K562 (cell line): ENCODE results near the gene ACHE. TPM values are rescaled to one million over a fixed set of nuclear protein-coding genes. Genes with fewer than 3 reads are reported as not detected.
A peak's percentile ranks its signal among the peaks of the same experiment; 100 is the strongest.

Source experiments
- DACH1 ChIP-seq: fragments of 450-650 bp; IDR thresholded peaks from 2 replicates; pipeline ENCODE4 v1.6.1; 2018; ENCODE audit not compliant: partially characterized antibody
- ELF2 ChIP-seq: fragments of 250-450 bp; sonication (Bioruptor Pico); IDR thresholded peaks from 2 replicates; pipeline ENCODE4 v1.5.0; 2021; ENCODE audit warnings: mild to moderate bottlenecking
- EP300 ChIP-seq: IDR thresholded peaks from 2 replicates; pipeline ENCODE4 v1.6.1; 2012; ENCODE audit warnings: low read length, improper control_type of control experiment
- ESRRA ChIP-seq: fragments of 450-650 bp; IDR thresholded peaks from 2 replicates; pipeline ENCODE4 v1.6.1; 2014; ENCODE audit warnings: low read depth, mild to moderate bottlenecking, moderate library complexity, borderline replicate concordance
- GTF2E2 ChIP-seq: fragments of 200-800 bp; sonication (Bioruptor generic); IDR thresholded peaks from 2 replicates; pipeline ENCODE4 v1.6.1; 2016; ENCODE audit warnings: missing genetic modification characterization, missing compliant biosample characterization
- HEY1 ChIP-seq: fragments of 250-450 bp; sonication (Bioruptor Pico); IDR thresholded peaks from 2 replicates; pipeline ENCODE4 v1.5.0; 2020; ENCODE audit warnings: mild to moderate bottlenecking, moderate library complexity, borderline replicate concordance
- HNRNPLL ChIP-seq: fragments of 200-400 bp; formaldehyde crosslinking; IDR thresholded peaks from 2 replicates; pipeline ENCODE4 v1.6.1; 2017; ENCODE audit warnings: low read length, low read depth, mild to moderate bottlenecking; ENCODE audit not compliant: poor library complexity, severe bottlenecking
- IFI16 ChIP-seq: fragments of 250-450 bp; sonication (Bioruptor Pico); IDR thresholded peaks from 2 replicates; pipeline ENCODE4 v2.1.2; 2022; ENCODE audit warnings: mild to moderate bottlenecking, inconsistent platforms
- KLF1 ChIP-seq: fragments of 450-650 bp; IDR thresholded peaks from 2 replicates; pipeline ENCODE4 v1.6.1; 2016; ENCODE audit warnings: missing genetic modification characterization, missing compliant biosample characterization
- KLF10 ChIP-seq: fragments of 250-450 bp; sonication (Bioruptor Pico); IDR thresholded peaks from 2 replicates; pipeline ENCODE4 v1.6.1; 2021; ENCODE audit warnings: matching md5 sums
- NCOR1 ChIP-seq: fragments of 450-650 bp; IDR thresholded peaks from 2 replicates; pipeline ENCODE4 v1.6.1; 2016; ENCODE audit warnings: mild to moderate bottlenecking, moderate library complexity
- TARDBP ChIP-seq: fragments of 450-650 bp; IDR thresholded peaks from 2 replicates; pipeline ENCODE4 v1.6.1; 2016
- ZBTB17 ChIP-seq: fragments of 450-650 bp; formaldehyde crosslinking; IDR thresholded peaks from 2 replicates; pipeline ENCODE4 v1.4.0; 2020; ENCODE audit warnings: mild to moderate bottlenecking
- ZFX ChIP-seq: sonication (generic); formaldehyde crosslinking; IDR thresholded peaks from 2 replicates; pipeline ENCODE4 v1.8.0; 2022; ENCODE audit warnings: mild to moderate bottlenecking, missing genetic modification reagents, moderate library complexity
- polyA plus RNA-seq, 8 experiments: library from polyadenylated mRNA; depleted of rRNA in 4 of 8; stranded (reverse) in 5 of 8; unstranded in 3 of 8; fragments of >200 nt; fragmentation: Nextera tagmentation in 2 of 8; fragmentation: Illumina TruSeq in 1 of 8; extraction: Ambion mirVana in 2 of 8; extraction: Trizol in 1 of 8; gene quantifications; 2 replicates each; pipeline versions ENCODE4 v1.2.1 to v1.2.3, GENCODE V29; 2011 to 2014; ENCODE audit warnings: inconsistent platforms in 1 of 8, missing spikeins in 1 of 8
- total RNA-seq, 7 experiments: library from RNA; depleted of rRNA in 6 of 7; stranded (reverse); fragments of >200 nt in 6 of 7; fragmentation: Illumina TruSeq in 2 of 7; extraction: Trizol in 2 of 7; gene quantifications; 2 replicates each; pipeline versions ENCODE4 v1.2.1 to v1.2.3, GENCODE V29; 2011 to 2021; ENCODE audit warnings: low replicate concordance in 1 of 7
- TF ChIP-seq, protein P1 (sequence below): sonication (generic); IDR thresholded peaks from 2 replicates; pipeline ENCODE4 v1.6.1; 2016
- TF ChIP-seq, protein P2 (sequence below), 2 experiments: fragments of 450-650 bp; IDR thresholded peaks; 2 replicates each; pipeline ENCODE4 v1.6.1; 2018; ENCODE audit warnings: mild to moderate bottlenecking in 2 of 2, low read depth in 1 of 2; ENCODE audit not compliant: partially characterized antibody in 2 of 2
- TF ChIP-seq, protein P3 (sequence below): IDR thresholded peaks from 3 replicates; pipeline ENCODE4 v1.6.1; 2011; ENCODE audit warnings: borderline replicate concordance, mild to moderate bottlenecking; ENCODE audit not compliant: insufficient read length, insufficient read depth
- TF ChIP-seq, protein P4 (sequence below), 2 experiments: fragments of 450-650 bp in 1 of 2; IDR thresholded peaks; 2 replicates each; pipeline ENCODE4 v1.6.1; 2011 to 2017; ENCODE audit warnings: low read depth in 2 of 2, antibody characterized with exemption in 1 of 2, borderline replicate concordance in 1 of 2, low read length in 1 of 2, mild to moderate bottlenecking in 1 of 2, mixed read lengths in 1 of 2; ENCODE audit not compliant: control insufficient read depth in 1 of 2

ACHE gene
- total and polyA plus RNA-seq, 9 of the 15 experiments (the other 6 are each of a cell fraction or from before 2014, with no cell fraction given) = 0.04 to 8.8 (median 1.9) TPM

DNA sequence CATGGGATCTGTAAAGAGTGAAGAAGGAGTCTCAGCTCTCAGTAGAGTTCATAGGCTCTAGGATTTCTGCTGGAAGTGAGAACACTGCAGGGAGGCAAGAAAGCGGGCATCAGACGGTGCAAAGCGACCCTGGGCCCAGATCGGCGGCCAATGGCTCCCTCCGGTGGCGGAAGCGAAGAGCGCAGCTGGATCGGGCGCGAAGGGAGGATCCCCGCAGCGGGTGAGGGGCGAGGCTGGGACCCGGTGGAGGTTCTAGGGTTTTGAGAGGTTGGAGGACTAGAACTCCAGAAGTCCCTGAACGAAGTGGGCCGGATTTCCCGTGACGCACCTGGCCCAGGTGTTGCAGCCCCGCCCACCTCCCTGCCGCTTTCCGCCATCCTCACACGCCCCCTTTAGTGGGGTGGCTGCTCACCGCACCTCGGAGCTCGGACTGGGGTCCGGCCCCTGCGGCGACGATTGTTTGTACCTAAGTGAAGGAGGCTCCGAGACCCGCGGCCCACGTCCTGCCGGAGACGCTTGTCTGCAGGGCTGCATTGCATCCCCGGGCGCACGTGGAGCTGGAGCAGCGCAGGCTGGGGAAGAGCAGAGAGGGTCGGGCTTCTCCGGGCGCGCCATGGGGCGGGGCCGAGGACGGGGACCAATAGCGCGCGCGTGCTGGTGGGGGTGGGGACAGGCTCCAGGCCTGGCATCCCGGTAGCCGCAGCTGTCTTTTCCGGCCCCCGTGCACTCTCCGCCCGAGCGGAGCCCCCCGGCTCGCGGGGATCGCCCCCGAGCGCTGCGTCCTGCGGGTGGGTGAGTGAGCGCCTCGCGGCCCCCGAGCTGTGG, 43.4 kb downstream of the ACHE start, which contains the start of gene SLC12A9 (continued):
- TF ChIP-seq KLF1 (tag) (peak; percentile 89), GTF2E2 (no peak), KLF10 (CRISPR knock-in tag) (no peak), NCOR1 (no peak), ELF2 (CRISPR knock-in tag) (no peak), DACH1 (no peak), HEY1 (CRISPR knock-in tag) (no peak), HNRNPLL (no peak), EP300 (no peak), ZFX (CRISPR knock-in tag) (peak; percentile 56), TARDBP (no peak), ESRRA (no peak), ZBTB17 (CRISPR knock-in tag) (no peak; the same call in 1 of the 2 replicates), IFI16 (CRISPR knock-in tag) (no peak)
- TF ChIP-seq, protein P1, sequence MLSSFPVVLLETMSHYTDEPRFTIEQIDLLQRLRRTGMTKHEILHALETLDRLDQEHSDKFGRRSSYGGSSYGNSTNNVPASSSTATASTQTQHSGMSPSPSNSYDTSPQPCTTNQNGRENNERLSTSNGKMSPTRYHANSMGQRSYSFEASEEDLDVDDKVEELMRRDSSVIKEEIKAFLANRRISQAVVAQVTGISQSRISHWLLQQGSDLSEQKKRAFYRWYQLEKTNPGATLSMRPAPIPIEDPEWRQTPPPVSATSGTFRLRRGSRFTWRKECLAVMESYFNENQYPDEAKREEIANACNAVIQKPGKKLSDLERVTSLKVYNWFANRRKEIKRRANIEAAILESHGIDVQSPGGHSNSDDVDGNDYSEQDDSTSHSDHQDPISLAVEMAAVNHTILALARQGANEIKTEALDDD = no peak
- TF ChIP-seq, protein P2, sequence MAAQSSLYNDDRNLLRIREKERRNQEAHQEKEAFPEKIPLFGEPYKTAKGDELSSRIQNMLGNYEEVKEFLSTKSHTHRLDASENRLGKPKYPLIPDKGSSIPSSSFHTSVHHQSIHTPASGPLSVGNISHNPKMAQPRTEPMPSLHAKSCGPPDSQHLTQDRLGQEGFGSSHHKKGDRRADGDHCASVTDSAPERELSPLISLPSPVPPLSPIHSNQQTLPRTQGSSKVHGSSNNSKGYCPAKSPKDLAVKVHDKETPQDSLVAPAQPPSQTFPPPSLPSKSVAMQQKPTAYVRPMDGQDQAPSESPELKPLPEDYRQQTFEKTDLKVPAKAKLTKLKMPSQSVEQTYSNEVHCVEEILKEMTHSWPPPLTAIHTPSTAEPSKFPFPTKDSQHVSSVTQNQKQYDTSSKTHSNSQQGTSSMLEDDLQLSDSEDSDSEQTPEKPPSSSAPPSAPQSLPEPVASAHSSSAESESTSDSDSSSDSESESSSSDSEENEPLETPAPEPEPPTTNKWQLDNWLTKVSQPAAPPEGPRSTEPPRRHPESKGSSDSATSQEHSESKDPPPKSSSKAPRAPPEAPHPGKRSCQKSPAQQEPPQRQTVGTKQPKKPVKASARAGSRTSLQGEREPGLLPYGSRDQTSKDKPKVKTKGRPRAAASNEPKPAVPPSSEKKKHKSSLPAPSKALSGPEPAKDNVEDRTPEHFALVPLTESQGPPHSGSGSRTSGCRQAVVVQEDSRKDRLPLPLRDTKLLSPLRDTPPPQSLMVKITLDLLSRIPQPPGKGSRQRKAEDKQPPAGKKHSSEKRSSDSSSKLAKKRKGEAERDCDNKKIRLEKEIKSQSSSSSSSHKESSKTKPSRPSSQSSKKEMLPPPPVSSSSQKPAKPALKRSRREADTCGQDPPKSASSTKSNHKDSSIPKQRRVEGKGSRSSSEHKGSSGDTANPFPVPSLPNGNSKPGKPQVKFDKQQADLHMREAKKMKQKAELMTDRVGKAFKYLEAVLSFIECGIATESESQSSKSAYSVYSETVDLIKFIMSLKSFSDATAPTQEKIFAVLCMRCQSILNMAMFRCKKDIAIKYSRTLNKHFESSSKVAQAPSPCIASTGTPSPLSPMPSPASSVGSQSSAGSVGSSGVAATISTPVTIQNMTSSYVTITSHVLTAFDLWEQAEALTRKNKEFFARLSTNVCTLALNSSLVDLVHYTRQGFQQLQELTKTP (IDR thresholded peaks at IDR 0.05; ENCODE audit: low read depth in 1 of 2, partially characterized antibody in 2 of 2) = no peak
- TF ChIP-seq, protein P3, sequence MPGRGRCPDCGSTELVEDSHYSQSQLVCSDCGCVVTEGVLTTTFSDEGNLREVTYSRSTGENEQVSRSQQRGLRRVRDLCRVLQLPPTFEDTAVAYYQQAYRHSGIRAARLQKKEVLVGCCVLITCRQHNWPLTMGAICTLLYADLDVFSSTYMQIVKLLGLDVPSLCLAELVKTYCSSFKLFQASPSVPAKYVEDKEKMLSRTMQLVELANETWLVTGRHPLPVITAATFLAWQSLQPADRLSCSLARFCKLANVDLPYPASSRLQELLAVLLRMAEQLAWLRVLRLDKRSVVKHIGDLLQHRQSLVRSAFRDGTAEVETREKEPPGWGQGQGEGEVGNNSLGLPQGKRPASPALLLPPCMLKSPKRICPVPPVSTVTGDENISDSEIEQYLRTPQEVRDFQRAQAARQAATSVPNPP = no peak
- TF ChIP-seq, protein P4, sequence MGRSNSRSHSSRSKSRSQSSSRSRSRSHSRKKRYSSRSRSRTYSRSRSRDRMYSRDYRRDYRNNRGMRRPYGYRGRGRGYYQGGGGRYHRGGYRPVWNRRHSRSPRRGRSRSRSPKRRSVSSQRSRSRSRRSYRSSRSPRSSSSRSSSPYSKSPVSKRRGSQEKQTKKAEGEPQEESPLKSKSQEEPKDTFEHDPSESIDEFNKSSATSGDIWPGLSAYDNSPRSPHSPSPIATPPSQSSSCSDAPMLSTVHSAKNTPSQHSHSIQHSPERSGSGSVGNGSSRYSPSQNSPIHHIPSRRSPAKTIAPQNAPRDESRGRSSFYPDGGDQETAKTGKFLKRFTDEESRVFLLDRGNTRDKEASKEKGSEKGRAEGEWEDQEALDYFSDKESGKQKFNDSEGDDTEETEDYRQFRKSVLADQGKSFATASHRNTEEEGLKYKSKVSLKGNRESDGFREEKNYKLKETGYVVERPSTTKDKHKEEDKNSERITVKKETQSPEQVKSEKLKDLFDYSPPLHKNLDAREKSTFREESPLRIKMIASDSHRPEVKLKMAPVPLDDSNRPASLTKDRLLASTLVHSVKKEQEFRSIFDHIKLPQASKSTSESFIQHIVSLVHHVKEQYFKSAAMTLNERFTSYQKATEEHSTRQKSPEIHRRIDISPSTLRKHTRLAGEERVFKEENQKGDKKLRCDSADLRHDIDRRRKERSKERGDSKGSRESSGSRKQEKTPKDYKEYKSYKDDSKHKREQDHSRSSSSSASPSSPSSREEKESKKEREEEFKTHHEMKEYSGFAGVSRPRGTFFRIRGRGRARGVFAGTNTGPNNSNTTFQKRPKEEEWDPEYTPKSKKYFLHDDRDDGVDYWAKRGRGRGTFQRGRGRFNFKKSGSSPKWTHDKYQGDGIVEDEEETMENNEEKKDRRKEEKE (IDR thresholded peaks at IDR 0.05; ENCODE audit: borderline replicate concordance in 1 of 2, control insufficient read depth in 1 of 2, low read depth in 2 of 2, low read length in 1 of 2) = no peak
